Activated CD8-positive, alpha-beta T cell treated with anti-CD3 and anti-CD28 coated beads for 36 hours (primary cell): ENCODE measurements around the gene CYFIP2. TPM values are rescaled to one million over a fixed set of nuclear protein-coding genes. Genes with fewer than 3 reads are reported as not detected.

Experiments used
- ATAC-seq: fragments of 200-7000 bp; cut with Tn5 transposase; one replicate; pipeline ENCODE4 v1.10.0; 2021; ENCODE audit warnings: mild to moderate bottlenecking, moderate library complexity
- CTCF ChIA-PET: fragments of 350-600 bp; sonication (Branson Sonifier 250); formaldehyde crosslinking; loops from one replicate; lab custom pipeline; 2021; ENCODE audit warnings: antibody characterized with exemption; lab: Charles Lee
- POLR2A ChIA-PET: fragments of 350-600 bp; sonication (Branson Sonifier 250); formaldehyde crosslinking; loops from one replicate; lab custom pipeline; 2021; ENCODE audit warnings: antibody characterized with exemption; lab: Charles Lee
- DNase-seq: peaks from one replicate; pipeline ENCODE4 v3.0.0-alpha.2; 2020
- H3K27ac Mint-ChIP-seq: one replicate; pipeline ENCODE4 v1.8.0; 2021; ENCODE audit warnings: mild to moderate bottlenecking, mixed read lengths
- H3K27me3 Mint-ChIP-seq: one replicate; pipeline ENCODE4 v1.8.0; 2021; ENCODE audit warnings: mixed read lengths
- H3K36me3 Mint-ChIP-seq: one replicate; pipeline ENCODE4 v1.8.0; 2021; ENCODE audit warnings: low read depth, mixed read lengths
- H3K4me1 Mint-ChIP-seq: one replicate; pipeline ENCODE4 v1.8.0; 2021; ENCODE audit warnings: low read depth, mixed read lengths
- H3K4me3 Mint-ChIP-seq: one replicate; pipeline ENCODE4 v1.8.0; 2021; ENCODE audit warnings: mild to moderate bottlenecking, moderate library complexity, mixed read lengths
- H3K9me3 Mint-ChIP-seq: one replicate; pipeline ENCODE4 v1.8.0; 2021; ENCODE audit warnings: mixed read lengths
- intact Hi-C: fragments of 100-400 bp; cut with micrococcal nuclease; formaldehyde crosslinking; loops from one replicate; pipeline ENCODE4 v1.10.0; 2022
- total RNA-seq, 2 experiments: library from RNA; stranded (reverse); gene quantifications; one replicate each; pipeline ENCODE4 v1.2.3, GENCODE V29; 2021
- TF ChIP-seq, protein P1 (sequence below): fragments of 200-600 bp; IDR thresholded peaks from one replicate; pipeline ENCODE4 v1.8.0; 2022; ENCODE audit warnings: antibody characterized with exemption, mild to moderate bottlenecking

CYFIP2 gene
- total RNA-seq, 2 experiments from 2014 or later: 350 to 351 TPM

DNA sequence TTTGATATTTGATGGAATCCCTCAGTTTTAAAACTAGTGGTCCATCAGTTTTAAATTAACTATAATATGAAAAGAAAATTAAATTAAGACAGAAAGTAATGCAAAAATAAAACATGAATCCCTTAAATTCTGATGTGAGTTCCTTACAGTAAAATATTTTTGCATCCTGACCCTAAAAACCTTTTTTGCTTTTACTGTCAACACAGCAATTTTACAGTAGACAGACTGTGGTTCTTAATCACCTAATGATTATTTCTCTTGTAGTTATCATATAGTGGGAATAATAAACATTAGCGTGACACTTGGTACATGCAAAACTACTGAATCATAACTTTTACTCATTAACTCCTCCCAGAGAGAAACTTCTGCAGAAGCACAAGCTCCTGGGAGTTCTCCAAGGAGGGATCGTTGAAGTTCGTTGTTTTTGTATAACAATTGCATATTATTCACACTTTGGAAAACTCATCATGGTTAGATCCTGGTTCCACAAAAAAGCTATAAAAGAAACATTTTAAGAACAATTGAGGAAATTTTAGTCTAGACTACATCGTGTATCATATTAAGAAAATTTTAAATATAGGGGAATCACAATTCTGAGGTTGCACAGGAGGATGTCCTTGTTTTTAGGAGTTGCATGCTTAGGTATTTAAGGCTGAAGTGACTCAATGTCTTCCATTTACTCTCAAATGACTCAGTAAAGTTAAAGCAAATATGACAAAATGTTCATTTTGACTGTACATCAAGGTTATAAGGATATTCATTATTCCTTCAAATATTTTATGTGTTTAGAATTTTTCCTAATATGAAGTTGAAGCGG, 105.9 kb downstream of the CYFIP2 start:
- Mint-ChIP-seq H3K27ac (peak overlapping the region; percentile 25), H3K36me3 (peaks cover 58% of the 10 kb centered on the region), H3K9me3 (no peaks in the 10 kb centered on the region), H3K4me3 (no peak overlapping the region), H3K27me3 (no peaks in the 10 kb centered on the region), H3K4me1 (peaks cover 11% of the 10 kb centered on the region)
- intact Hi-C loops: no loop called here
- POLR2A ChIA-PET: no interaction called here
- TF ChIP-seq, protein P1, sequence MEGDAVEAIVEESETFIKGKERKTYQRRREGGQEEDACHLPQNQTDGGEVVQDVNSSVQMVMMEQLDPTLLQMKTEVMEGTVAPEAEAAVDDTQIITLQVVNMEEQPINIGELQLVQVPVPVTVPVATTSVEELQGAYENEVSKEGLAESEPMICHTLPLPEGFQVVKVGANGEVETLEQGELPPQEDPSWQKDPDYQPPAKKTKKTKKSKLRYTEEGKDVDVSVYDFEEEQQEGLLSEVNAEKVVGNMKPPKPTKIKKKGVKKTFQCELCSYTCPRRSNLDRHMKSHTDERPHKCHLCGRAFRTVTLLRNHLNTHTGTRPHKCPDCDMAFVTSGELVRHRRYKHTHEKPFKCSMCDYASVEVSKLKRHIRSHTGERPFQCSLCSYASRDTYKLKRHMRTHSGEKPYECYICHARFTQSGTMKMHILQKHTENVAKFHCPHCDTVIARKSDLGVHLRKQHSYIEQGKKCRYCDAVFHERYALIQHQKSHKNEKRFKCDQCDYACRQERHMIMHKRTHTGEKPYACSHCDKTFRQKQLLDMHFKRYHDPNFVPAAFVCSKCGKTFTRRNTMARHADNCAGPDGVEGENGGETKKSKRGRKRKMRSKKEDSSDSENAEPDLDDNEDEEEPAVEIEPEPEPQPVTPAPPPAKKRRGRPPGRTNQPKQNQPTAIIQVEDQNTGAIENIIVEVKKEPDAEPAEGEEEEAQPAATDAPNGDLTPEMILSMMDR: no peak
- DNase-seq (no peak), ATAC-seq (no peak)
- CTCF ChIA-PET: interaction anchor here (1.0 to 4.5 kb wide), 5 partner anchors 10 to 371 kb away, joined by 3 to 18 read pairs (median 6); no protein-coding TSS in a partner anchor

DNA sequence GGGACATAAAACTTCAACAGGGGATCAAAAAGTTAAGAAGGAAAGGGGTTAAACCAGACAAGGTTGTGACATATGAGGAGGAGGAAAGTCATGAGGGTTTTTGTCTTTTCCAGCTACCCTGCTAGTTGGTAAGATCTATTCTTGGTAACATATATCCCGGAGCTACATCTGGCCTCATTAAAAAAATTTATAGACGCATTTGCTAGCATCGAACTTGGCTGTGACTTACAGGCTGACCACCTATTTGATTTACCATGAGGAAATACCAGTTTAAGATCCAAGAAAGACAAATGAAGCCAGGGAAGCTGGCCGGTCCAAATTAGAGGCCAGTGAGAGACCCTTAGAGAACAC, 106.5 kb downstream of the CYFIP2 start:
- peaks cover 16% of the 10 kb centered on the region for H3K4me1 Mint-ChIP-seq
- DNase-seq (no peak), ATAC-seq (no peak)
- POLR2A ChIA-PET: no interaction called here
- CTCF ChIA-PET: interaction anchor here (1.0 to 4.5 kb wide), 4 partner anchors 9 to 371 kb away, joined by 3 to 18 read pairs (median 4); no protein-coding TSS in a partner anchor
- peak overlapping the region; percentile 52 for H3K27ac Mint-ChIP-seq
- intact Hi-C loops: no loop called here
- no peaks in the 10 kb centered on the region for H3K27me3 Mint-ChIP-seq
- no peaks in the 10 kb centered on the region for H3K9me3 Mint-ChIP-seq
- H3K4me3 Mint-ChIP-seq: no peak overlapping the region
- peaks cover 64% of the 10 kb centered on the region for H3K36me3 Mint-ChIP-seq
- TF ChIP-seq, protein P1: no peak

DNA sequence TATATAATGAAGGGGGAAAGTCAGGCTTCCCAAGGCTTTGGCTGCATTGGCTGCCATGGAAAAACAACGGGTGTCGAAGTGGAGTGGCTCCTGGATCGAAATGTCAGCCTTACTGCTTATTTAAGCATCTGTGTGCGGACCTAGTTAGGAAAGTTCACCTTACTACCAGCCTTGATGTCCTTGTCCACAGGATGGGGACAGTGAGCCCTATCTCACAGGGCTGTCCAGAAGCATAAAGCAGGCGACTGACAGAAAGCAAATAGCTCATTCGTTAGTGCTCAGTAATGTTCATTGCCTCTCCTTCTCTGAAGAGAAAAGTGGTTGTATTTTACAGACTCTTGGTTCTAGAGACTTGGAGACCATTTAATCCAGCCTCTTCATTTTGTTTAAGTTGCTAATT, 112.6 kb downstream of the CYFIP2 start:
- Mint-ChIP-seq H3K27ac (peak overlapping the region; percentile 64), H3K27me3 (no peaks in the 10 kb centered on the region), H3K36me3 (peaks cover 63% of the 10 kb centered on the region), H3K4me1 (peaks cover 8% of the 10 kb centered on the region), H3K4me3 (no peak overlapping the region), H3K9me3 (no peaks in the 10 kb centered on the region)
- DNase-seq (no peak), ATAC-seq (peak; percentile 34)
- CTCF ChIA-PET: interaction anchor here (1.0 to 3.0 kb wide), 3 partner anchors 12 to 98 kb away, joined by 3 to 6 read pairs (median 6); no protein-coding TSS in a partner anchor
- intact Hi-C loops: no loop called here
- POLR2A ChIA-PET: interaction anchor here (0.6 to 0.7 kb wide), 2 partner anchors 41 to 267 kb away, joined by 3 read pairs; no protein-coding TSS in a partner anchor
- TF ChIP-seq, protein P1: no peak

DNA sequence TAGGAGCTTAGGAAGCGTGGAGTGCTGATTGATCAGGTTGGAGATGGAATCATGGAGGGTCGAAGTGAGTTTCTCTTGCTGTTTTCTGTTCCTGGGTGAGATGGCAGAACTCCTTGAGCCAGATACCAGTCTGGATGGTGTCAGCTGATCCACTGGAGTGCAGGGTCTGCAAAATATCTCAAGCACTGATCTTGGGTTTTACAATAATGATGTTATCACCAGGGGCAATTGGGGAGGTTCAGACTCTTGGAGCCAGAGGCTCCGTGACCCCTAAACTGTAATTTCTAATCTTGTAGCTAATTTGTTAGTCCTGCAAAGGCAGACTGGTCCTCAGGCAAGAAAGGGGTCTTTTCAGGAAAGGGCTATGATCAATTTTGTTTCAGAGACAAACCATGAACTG, 114.1 kb downstream of the CYFIP2 start:
- TF ChIP-seq, protein P1: no peak
- no peak overlapping the region for H3K4me3 Mint-ChIP-seq
- H3K27me3 Mint-ChIP-seq: no peaks in the 10 kb centered on the region
- CTCF ChIA-PET: interaction anchor here (3.0 kb wide), 1 partner anchor 96 kb away, joined by 6 read pairs; no protein-coding TSS in a partner anchor
- H3K36me3 Mint-ChIP-seq: peaks cover 67% of the 10 kb centered on the region
- intact Hi-C loops: no loop called here
- POLR2A ChIA-PET: interaction anchor here (1.1 to 1.3 kb wide), 2 partner anchors 9 to 15 kb away, joined by 3 to 4 read pairs; no protein-coding TSS in a partner anchor
- H3K4me1 Mint-ChIP-seq: peaks cover 8% of the 10 kb centered on the region
- DNase-seq (no peak), ATAC-seq (no peak)
- no peaks in the 10 kb centered on the region for H3K9me3 Mint-ChIP-seq
- H3K27ac Mint-ChIP-seq: peak overlapping the region; percentile 3

DNA sequence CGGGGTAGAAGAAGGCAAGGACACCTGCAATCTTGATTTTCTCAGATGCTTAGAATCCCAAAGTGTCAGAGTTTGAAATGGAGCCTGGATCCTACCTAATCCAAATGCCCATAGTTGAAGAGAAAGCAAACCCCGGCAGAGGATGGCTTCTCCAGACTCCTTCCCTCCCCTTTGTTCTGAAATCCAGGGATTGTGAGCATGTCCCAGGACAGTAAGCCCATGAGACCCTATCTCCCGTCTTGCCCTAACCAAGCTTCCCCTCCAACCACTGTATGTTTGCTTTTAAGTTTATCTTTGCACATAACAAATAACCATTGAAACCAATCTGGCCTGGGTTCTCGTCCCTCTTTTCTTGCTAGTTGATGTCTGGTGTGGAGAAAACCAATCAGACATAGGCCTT, 115.8 kb downstream of the CYFIP2 start:
- peak overlapping the region; percentile 53 for H3K27ac Mint-ChIP-seq
- H3K4me3 Mint-ChIP-seq: no peak overlapping the region
- peaks cover 65% of the 10 kb centered on the region for H3K36me3 Mint-ChIP-seq
- CTCF ChIA-PET: interaction anchor here (0.8 to 1.5 kb wide), 3 partner anchors 10 to 90 kb away, joined by 3 read pairs; no protein-coding TSS in a partner anchor
- TF ChIP-seq, protein P1: no peak
- intact Hi-C loops: no loop called here
- H3K27me3 Mint-ChIP-seq: no peaks in the 10 kb centered on the region
- H3K9me3 Mint-ChIP-seq: no peaks in the 10 kb centered on the region
- peaks cover 8% of the 10 kb centered on the region for H3K4me1 Mint-ChIP-seq
- POLR2A ChIA-PET: no interaction called here
- DNase-seq: no peak
- ATAC-seq: no peak
